ENCODE results near the gene PCDHA5. TPM values are rescaled to one million over a fixed set of nuclear protein-coding genes. Genes with fewer than 3 reads are reported as not detected.

PCDHA5 gene
- total and polyA plus RNA-seq, 10 of the 15 experiments (the other 5 are each of a cell fraction or from before 2014, with no cell fraction given) = under 0.01 TPM; not detected in 9

GRCh38 chr5:140791089-140791488 is 30.3 kb upstream of the PCDHA5 start:
- ATAC-seq (no peak), DNase-seq (ENCODE audit: low read depth, low spot score) (no peak), FAIRE-seq (no peak)
- no peaks in the 10 kb centered on the region for H3K36me3 ChIP-seq (ENCODE audit: control insufficient read depth in 2 of 2, insufficient read depth in 2 of 2, low read length in 1 of 2)
- ChIA-PET RAD21 (ENCODE audit: unreplicated experiment) (no interaction called here), SMC1A (ENCODE audit: uncharacterized antibody, unreplicated experiment) (no interaction called here), POLR2A (no interaction called here), CTCF (no interaction called here)
- no peak for TF ChIP-seq ZBTB11 (CRISPR knock-in tag; IDR thresholded peaks at IDR 0.05)
- TF ChIP-seq KDM1A (IDR thresholded peaks at IDR 0.05; ENCODE audit: borderline replicate concordance) = no peak
- no peak for TF ChIP-seq JUND (IDR thresholded peaks at IDR 0.05; ENCODE audit: low read depth, low read length)
- no peak for TF ChIP-seq CBFB (IDR thresholded peaks at IDR 0.05; ENCODE audit: low read depth)
- TF ChIP-seq ZBED1 (IDR thresholded peaks at IDR 0.05; ENCODE audit: borderline replicate concordance) = no peak
- TF ChIP-seq ETV6 (conservative IDR thresholded peaks at IDR 0.05 in 1 of 2, IDR thresholded peaks at IDR 0.05 in 1 of 2; ENCODE audit: borderline replicate concordance in 1 of 2, low read depth in 1 of 2) = no peak
- TF ChIP-seq HDAC2 (IDR thresholded peaks at IDR 0.05) = no peak
- TF ChIP-seq NR2F1 (conservative IDR thresholded peaks at IDR 0.05) = no peak
- no peak for TF ChIP-seq PML (IDR thresholded peaks at IDR 0.05; ENCODE audit: low read length)
- TF ChIP-seq NBN (IDR thresholded peaks at IDR 0.05) = no peak
- no peak for TF ChIP-seq ASH2L (IDR thresholded peaks at IDR 0.05; ENCODE audit: borderline replicate concordance, low read depth)
- TF ChIP-seq BACH1 (IDR thresholded peaks at IDR 0.05; ENCODE audit: borderline replicate concordance) = no peak
- no peak for TF ChIP-seq ATF2 (IDR thresholded peaks at IDR 0.05; ENCODE audit: low read length)
- no peak for TF ChIP-seq HDGF (IDR thresholded peaks at IDR 0.05)
- TF ChIP-seq BCL11A (IDR thresholded peaks at IDR 0.05; ENCODE audit: low read depth, low read length) = no peak
- TF ChIP-seq TCF3 (IDR thresholded peaks at IDR 0.05; ENCODE audit: borderline replicate concordance, insufficient read depth, low read depth, low read length) = no peak
- TF ChIP-seq SUZ12 (IDR thresholded peaks at IDR 0.05; ENCODE audit: unreplicated experiment) = no peak
- H3K27ac ChIP-seq (ENCODE audit: control insufficient read depth, insufficient read depth) = no peak overlapping the region
- in situ Hi-C loops (cut with MboI) (no loop called here), intact Hi-C loops (cut with micrococcal nuclease; ENCODE audit: unreplicated experiment) (no loop called here)
- H2AFZ ChIP-seq (ENCODE audit: control insufficient read depth, low read depth, low read length) = no peak overlapping the region
- no peaks in the 10 kb centered on the region for H3K27me3 ChIP-seq (replicated peaks in 1 of 2; ENCODE audit: control insufficient read depth in 2 of 2, insufficient read depth in 2 of 2, low read length in 1 of 2)
- H3K79me2 ChIP-seq (ENCODE audit: control insufficient read depth, insufficient read depth, low read length) = no peaks in the 10 kb centered on the region
- H3K9me3 ChIP-seq (replicated peaks; ENCODE audit: control insufficient read depth, insufficient read depth, low read length) = peaks cover 6% of the 10 kb centered on the region; the same call in 2 of the 3 replicates
- BruUV-seq (replicated peaks) = no TSS peak
- 38% methylated on average over 2 of the region's 2 CpGs for WGBS (ENCODE audit: insufficient coverage, insufficient replicate concordance, low lambda C conversion rate, missing lambda C conversion rate)
- H4K20me1 ChIP-seq (ENCODE audit: control insufficient read depth, insufficient read depth) = no peaks in the 10 kb centered on the region
- no peak overlapping the region for H3K4me2 ChIP-seq (ENCODE audit: control insufficient read depth, insufficient read depth)
- H3K9ac ChIP-seq (ENCODE audit: control insufficient read depth, insufficient read depth, low read length) = no peak overlapping the region
- no peaks in the 10 kb centered on the region for H3K4me1 ChIP-seq (ENCODE audit: control insufficient read depth, insufficient read depth, low read length)
- H3K4me3 ChIP-seq = no peak overlapping the region
